Caco-2 (cell line): ENCODE results near the gene SLBP. TPM values are rescaled to one million over a fixed set of nuclear protein-coding genes. Genes with fewer than 3 reads are reported as not detected.
"Not testable (repeated sequence)": the region's sequence is repeated elsewhere in the genome, so short reads cannot be mapped to it uniquely, and the experiment has no call there.

Experiments
- BruUV-seq: library from RNA; stranded (reverse); fragments of 400-500 nt; replicated peaks from 2 replicates; lab custom pipeline; 2021; lab: Mats Ljungman, UMichigan
- CTCF ChIA-PET: fragments of 300-600 bp; sonication (Branson Sonifier 250); formaldehyde crosslinking; loops from one replicate; lab custom pipeline; 2022; ENCODE audit warnings: antibody characterized with exemption; lab: Charles Lee
- POLR2A ChIA-PET: fragments of 300-600 bp; sonication (Branson Sonifier 250); formaldehyde crosslinking; loops from one replicate; lab custom pipeline; 2022; ENCODE audit warnings: antibody characterized with exemption; lab: Charles Lee
- DNase-seq, 2 experiments: peaks; one replicate each; pipeline versions ENCODE4 v3.0.0 to v3.0.0-alpha.2; 2020 to 2022
- H3K27me3 ChIP-seq: replicated peaks from 2 replicates; pipeline ENCODE4 v1.6.0; 2011; ENCODE audit warnings: low read length; ENCODE audit not compliant: control insufficient read depth, insufficient read depth
- H3K36me3 ChIP-seq: 2 replicates; pipeline ENCODE4 v1.5.1; 2011; ENCODE audit warnings: low read length; ENCODE audit not compliant: control insufficient read depth, insufficient read depth
- H3K4me1 ChIP-seq: fragments of 250-450 bp; sonication (Bioruptor Pico); 2 replicates; pipeline ENCODE4 v1.5.1; 2020; ENCODE audit warnings: mild to moderate bottlenecking
- H3K4me3 ChIP-seq: 2 replicates; pipeline ENCODE4 v1.5.1; 2011; ENCODE audit warnings: low read depth, mild to moderate bottlenecking, control low read depth, low read length
- H3K9me3 ChIP-seq: fragments of 250-450 bp; sonication (Bioruptor Pico); 2 replicates; pipeline ENCODE4 v1.5.1; 2020; ENCODE audit warnings: mild to moderate bottlenecking, moderate library complexity
- H3K27ac Mint-ChIP-seq: one replicate; pipeline ENCODE4 v1.8.0; 2022; ENCODE audit warnings: mixed read lengths; ENCODE audit not compliant: unreplicated experiment
- H3K27me3 Mint-ChIP-seq: one replicate; pipeline ENCODE4 v1.8.0; 2022; ENCODE audit warnings: mixed read lengths; ENCODE audit not compliant: insufficient read depth, unreplicated experiment
- H3K36me3 Mint-ChIP-seq: one replicate; pipeline ENCODE4 v1.8.0; 2022; ENCODE audit warnings: mild to moderate bottlenecking, mixed read lengths; ENCODE audit not compliant: insufficient read depth, unreplicated experiment
- H3K4me1 Mint-ChIP-seq: one replicate; pipeline ENCODE4 v1.8.0; 2022; ENCODE audit warnings: low read depth, mixed read lengths; ENCODE audit not compliant: unreplicated experiment
- H3K4me3 Mint-ChIP-seq: one replicate; pipeline ENCODE4 v1.8.0; 2022; ENCODE audit warnings: mild to moderate bottlenecking, moderate library complexity, mixed read lengths; ENCODE audit not compliant: unreplicated experiment
- H3K9me3 Mint-ChIP-seq: one replicate; pipeline ENCODE4 v1.8.0; 2022; ENCODE audit warnings: mixed read lengths; ENCODE audit not compliant: unreplicated experiment
- intact Hi-C: fragments of 100-400 bp; cut with micrococcal nuclease; formaldehyde crosslinking; loops from one replicate; pipeline ENCODE4 v1.10.0; 2022; ENCODE audit not compliant: unreplicated experiment
- total RNA-seq: library from RNA; stranded (reverse); gene quantifications from 2 replicates; pipeline ENCODE4 v1.2.3, GENCODE V29; 2022
- TF ChIP-seq, protein P1 (sequence below), 2 experiments: fragments of 200-600 bp in 1 of 2; IDR thresholded peaks; 1 replicate in 1 of 2; 2 replicates in 1 of 2; pipeline versions ENCODE4 v1.5.1 to v1.8.0; 2011 to 2022; ENCODE audit warnings: antibody characterized with exemption in 1 of 2, control low read depth in 1 of 2, inconsistent platforms in 1 of 2, low read depth in 1 of 2, low read length in 1 of 2, mild to moderate bottlenecking in 1 of 2, moderate library complexity in 1 of 2; ENCODE audit not compliant: insufficient read depth in 1 of 2, severe bottlenecking in 1 of 2, unreplicated experiment in 1 of 2

SLBP gene
- total RNA-seq, 1 experiment from 2014 or later: 116 TPM

DNA sequence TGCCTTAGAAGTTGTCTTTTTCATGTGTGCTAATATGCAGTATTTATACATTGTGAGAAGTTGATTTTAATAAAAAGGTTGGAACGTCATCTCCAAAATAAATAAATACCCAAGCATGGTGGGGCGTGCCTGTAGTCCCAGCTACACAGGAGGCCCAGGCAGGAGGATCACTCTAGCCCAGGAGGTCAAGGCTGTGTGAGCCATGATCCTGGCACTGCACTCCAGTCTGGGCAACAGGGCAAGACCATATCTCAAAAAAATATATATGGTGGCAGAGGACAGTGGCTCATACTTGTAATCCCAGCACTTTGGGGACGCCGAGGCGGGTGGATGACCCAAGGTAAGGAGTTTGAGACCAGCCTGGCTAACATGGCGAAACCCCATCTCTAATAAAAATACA is 6.4 kb downstream of the SLBP start:
- Mint-ChIP-seq H3K9me3 (no peaks in the 10 kb centered on the region), H3K36me3 (peaks cover 96% of the 10 kb centered on the region), H3K27me3 (no peaks in the 10 kb centered on the region), H3K4me1 (peaks cover 29% of the 10 kb centered on the region), H3K4me3 (no peak overlapping the region), H3K27ac (no peak overlapping the region)
- Histone ChIP-seq H3K36me3 (peaks cover 4% of the 10 kb centered on the region), H3K4me1 (peaks cover 29% of the 10 kb centered on the region), H3K27me3 (no peaks in the 10 kb centered on the region), H3K4me3 (no peak overlapping the region), H3K9me3 (no peaks in the 10 kb centered on the region)
- CTCF ChIA-PET: no interaction called here
- intact Hi-C loops: no loop called here
- no TSS peak for BruUV-seq
- POLR2A ChIA-PET: interaction anchor here (0.5 kb wide), 1 partner anchor 15 kb away, joined by 3 read pairs; the partner anchor contains the start of genes TACC3 and TMEM129
- no peak for DNase-seq
- TF ChIP-seq, protein P1, sequence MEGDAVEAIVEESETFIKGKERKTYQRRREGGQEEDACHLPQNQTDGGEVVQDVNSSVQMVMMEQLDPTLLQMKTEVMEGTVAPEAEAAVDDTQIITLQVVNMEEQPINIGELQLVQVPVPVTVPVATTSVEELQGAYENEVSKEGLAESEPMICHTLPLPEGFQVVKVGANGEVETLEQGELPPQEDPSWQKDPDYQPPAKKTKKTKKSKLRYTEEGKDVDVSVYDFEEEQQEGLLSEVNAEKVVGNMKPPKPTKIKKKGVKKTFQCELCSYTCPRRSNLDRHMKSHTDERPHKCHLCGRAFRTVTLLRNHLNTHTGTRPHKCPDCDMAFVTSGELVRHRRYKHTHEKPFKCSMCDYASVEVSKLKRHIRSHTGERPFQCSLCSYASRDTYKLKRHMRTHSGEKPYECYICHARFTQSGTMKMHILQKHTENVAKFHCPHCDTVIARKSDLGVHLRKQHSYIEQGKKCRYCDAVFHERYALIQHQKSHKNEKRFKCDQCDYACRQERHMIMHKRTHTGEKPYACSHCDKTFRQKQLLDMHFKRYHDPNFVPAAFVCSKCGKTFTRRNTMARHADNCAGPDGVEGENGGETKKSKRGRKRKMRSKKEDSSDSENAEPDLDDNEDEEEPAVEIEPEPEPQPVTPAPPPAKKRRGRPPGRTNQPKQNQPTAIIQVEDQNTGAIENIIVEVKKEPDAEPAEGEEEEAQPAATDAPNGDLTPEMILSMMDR (IDR thresholded peaks at IDR 0.05; ENCODE audit: insufficient read depth in 1 of 2, low read depth in 1 of 2, low read length in 1 of 2, severe bottlenecking in 1 of 2, unreplicated experiment in 1 of 2): no peak

DNA sequence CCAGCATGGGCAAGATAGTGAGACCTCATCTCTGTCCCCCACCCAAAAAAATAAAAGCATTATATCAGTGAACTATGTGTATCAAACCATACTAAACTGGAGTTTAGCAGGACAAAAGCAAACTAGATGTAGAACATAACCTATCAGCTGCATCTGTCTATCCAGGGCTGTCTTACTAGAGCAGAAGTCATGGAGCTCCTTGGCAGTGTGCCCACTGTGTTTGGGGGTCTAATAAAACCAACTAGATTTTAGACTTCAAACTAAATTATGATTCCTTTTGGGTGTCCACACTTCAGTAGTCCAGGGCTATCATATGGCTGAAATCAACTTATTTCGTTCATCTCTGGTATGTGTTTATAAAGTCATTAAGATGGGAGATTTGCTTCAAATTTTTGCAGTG is 8.3 kb downstream of the SLBP start:
- DNase-seq: no peak
- intact Hi-C loops: no loop called here
- ChIA-PET POLR2A (no interaction called here), CTCF (no interaction called here)
- peaks cover 14% of the 10 kb centered on the region for H3K4me1 ChIP-seq
- H3K36me3 ChIP-seq: peaks cover 4% of the 10 kb centered on the region
- no peaks in the 10 kb centered on the region for H3K27me3 ChIP-seq
- Mint-ChIP-seq H3K4me1 (peaks cover 15% of the 10 kb centered on the region), H3K4me3 (no peak overlapping the region), H3K27ac (no peak overlapping the region), H3K27me3 (no peaks in the 10 kb centered on the region), H3K36me3 (peaks cover 96% of the 10 kb centered on the region), H3K9me3 (no peaks in the 10 kb centered on the region)
- TF ChIP-seq, protein P1 (IDR thresholded peaks at IDR 0.05; ENCODE audit: insufficient read depth in 1 of 2, low read depth in 1 of 2, low read length in 1 of 2, severe bottlenecking in 1 of 2, unreplicated experiment in 1 of 2): no peak
- H3K4me3 ChIP-seq: no peak overlapping the region
- no peaks in the 10 kb centered on the region for H3K9me3 ChIP-seq
- BruUV-seq: no TSS peak

DNA sequence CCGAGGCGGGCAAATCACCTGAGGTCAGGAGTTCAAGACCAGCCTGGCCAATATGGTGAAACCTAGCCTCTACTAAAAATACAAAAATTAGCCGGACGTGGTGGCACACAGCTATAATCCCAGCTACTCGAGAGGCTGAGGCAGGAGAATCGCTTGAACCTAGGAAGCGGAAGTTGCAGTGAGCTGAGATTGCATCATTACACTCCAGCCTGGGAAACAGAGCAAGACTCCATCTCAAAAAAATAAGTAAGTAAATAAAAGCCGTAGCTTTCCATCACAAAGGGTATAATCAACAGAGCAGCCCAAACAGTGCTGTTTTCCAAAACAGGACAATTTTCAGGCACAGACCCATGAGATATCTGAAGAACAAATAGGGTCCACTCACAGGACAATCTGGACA is 10.4 kb downstream of the SLBP start:
- H3K36me3 Mint-ChIP-seq: peaks cover 98% of the 10 kb centered on the region

More for the DNA sequence above, 10.4 kb downstream of the SLBP start:
- H3K36me3 ChIP-seq, H3K27me3 ChIP-seq, H3K4me3 ChIP-seq, intact Hi-C loops, H3K4me3 Mint-ChIP-seq, H3K27me3 Mint-ChIP-seq, POLR2A ChIA-PET, H3K9me3 Mint-ChIP-seq, H3K4me1 ChIP-seq, H3K27ac Mint-ChIP-seq, H3K4me1 Mint-ChIP-seq, DNase-seq, BruUV-seq, H3K9me3 ChIP-seq: not testable (repeated sequence)
- CTCF ChIA-PET: interaction anchor here (1.3 kb wide), 1 partner anchor 8 kb away, joined by 9 read pairs; no protein-coding TSS in a partner anchor
